Suprapubic skin (tissue), 4 donors: ENCODE data around the gene KLF6. TPM values are rescaled to one million over a fixed set of nuclear protein-coding genes. Genes with fewer than 3 reads are reported as not detected.

Experiments
- DNase-seq, 2 donors: peaks; one replicate each; pipeline ENCODE4 v3.0.0-alpha.2; 2019; ENCODE audit warnings: low spot score in 2 of 2
- H3K27ac ChIP-seq: fragments of 200-600 bp; sonication (generic); one replicate; pipeline ENCODE4 v1.5.1; 2019
- H3K27me3 ChIP-seq: fragments of 200-600 bp; sonication (generic); one replicate; pipeline ENCODE4 v1.5.1; 2019
- H3K36me3 ChIP-seq: fragments of 200-600 bp; sonication (generic); one replicate; pipeline ENCODE4 v1.5.1; 2019
- H3K4me1 ChIP-seq: fragments of 200-600 bp; sonication (generic); one replicate; pipeline ENCODE4 v1.5.1; 2019
- H3K4me3 ChIP-seq: fragments of 200-600 bp; sonication (generic); one replicate; pipeline ENCODE4 v1.5.1; 2019; ENCODE audit warnings: mild to moderate bottlenecking
- H3K9me3 ChIP-seq: fragments of 200-600 bp; sonication (generic); one replicate; pipeline ENCODE4 v1.5.1; 2019
- CTCF ChIP-seq, 2 donors: fragments of 200-600 bp in 1 of 2; fragments of 450-650 bp in 1 of 2; sonication (generic) in 1 of 2; IDR thresholded peaks; one replicate each; pipeline ENCODE4 v1.5.1; 2016 to 2019; ENCODE audit warnings: antibody characterized with exemption in 2 of 2, mild to moderate bottlenecking in 1 of 2, moderate library complexity in 1 of 2
- EP300 ChIP-seq: sonication (generic); formaldehyde crosslinking; IDR thresholded peaks from one replicate; pipeline ENCODE4 v1.6.1; 2017; ENCODE audit warnings: antibody characterized with exemption
- POLR2A ChIP-seq, 2 donors: fragments of 450-650 bp; IDR thresholded peaks; one replicate each; pipeline ENCODE4 v1.6.1; 2017; ENCODE audit warnings: antibody characterized with exemption in 2 of 2, mild to moderate bottlenecking in 2 of 2, moderate library complexity in 2 of 2
- POLR2AphosphoS5 ChIP-seq, 3 donors: sonication (generic); formaldehyde crosslinking; IDR thresholded peaks; one replicate each; pipeline ENCODE4 v1.6.1; 2017; ENCODE audit warnings: antibody characterized with exemption in 3 of 3
- WGBS: methylation state at CpG from one replicate; pipeline ENCODE4 v1.1.5; 2018; 5-methylcytosine and 5-hydroxymethylcytosine counted together
- total RNA-seq, 4 donors: library from RNA; depleted of rRNA; stranded (reverse); fragments of >200 nt; gene quantifications; one replicate each; pipeline ENCODE4 v1.1.0, GENCODE V29; 2016

The KLF6 gene
- total RNA-seq, 4 donors from 2014 or later = 242 to 484 (median 276) TPM

- TF ChIP-seq EP300 = no peak
- no peak for TF ChIP-seq POLR2A (IDR thresholded peaks at IDR 0.05)
- no peak for TF ChIP-seq CTCF (IDR thresholded peaks at IDR 0.05)
- TF ChIP-seq POLR2AphosphoS5 (IDR thresholded peaks at IDR 0.05) = no peak
- Histone ChIP-seq H3K4me1 (peaks cover 58% of the 10 kb centered on the region), H3K4me3 (no peak overlapping the region), H3K9me3 (no peaks in the 10 kb centered on the region), H3K36me3 (no peaks in the 10 kb centered on the region), H3K27me3 (no peaks in the 10 kb centered on the region), H3K27ac (no peak overlapping the region)
- WGBS = 83% methylated on average over 8 of the region's 8 CpGs
- DNase-seq = peak in 1 of 2 donors; percentile 11
Measured at GRCh38 chr10:3761021-3761686, 23.9 kb downstream of the KLF6 start.

GRCh38 chr10:3760083-3760482 is 24.9 kb downstream of the KLF6 start:
- WGBS = 92% methylated on average over 14 of the region's 14 CpGs
- H3K4me3 ChIP-seq = no peak overlapping the region
- TF ChIP-seq POLR2AphosphoS5 (IDR thresholded peaks at IDR 0.05) (no peak), POLR2A (IDR thresholded peaks at IDR 0.05) (no peak), CTCF (IDR thresholded peaks at IDR 0.05) (no peak), EP300 (no peak)
- H3K9me3 ChIP-seq = no peaks in the 10 kb centered on the region
- DNase-seq = peak in 1 of 2 donors; percentile 70
- no peaks in the 10 kb centered on the region for H3K27me3 ChIP-seq
- no peak overlapping the region for H3K27ac ChIP-seq
- H3K36me3 ChIP-seq = no peaks in the 10 kb centered on the region
- peaks cover 56% of the 10 kb centered on the region for H3K4me1 ChIP-seq

DNA sequence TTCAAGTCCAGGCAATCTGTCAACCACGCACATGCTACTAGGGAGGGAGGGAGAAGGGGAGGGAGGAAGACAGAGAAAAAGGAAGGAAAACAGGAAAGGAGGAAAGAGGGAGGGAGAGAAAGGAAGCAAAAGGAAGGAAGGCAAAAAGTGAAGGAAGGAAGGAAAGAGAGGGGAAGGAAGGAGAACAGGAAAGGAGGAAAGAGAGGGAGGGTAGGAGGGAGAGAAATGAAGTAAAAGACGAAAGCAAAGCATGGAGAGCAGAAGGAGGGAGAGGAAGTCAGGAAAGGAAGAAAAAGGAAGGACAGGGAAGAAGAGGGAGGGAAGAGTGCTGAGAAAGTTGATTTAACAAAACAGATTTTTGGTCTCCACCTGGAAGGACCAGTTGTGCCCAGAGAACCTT is 25.6 kb downstream of the KLF6 start:
- DNase-seq = no peak
- Histone ChIP-seq H3K4me1 (peaks cover 53% of the 10 kb centered on the region), H3K9me3 (no peaks in the 10 kb centered on the region), H3K4me3 (no peak overlapping the region), H3K27ac (no peak overlapping the region), H3K36me3 (no peaks in the 10 kb centered on the region), H3K27me3 (no peaks in the 10 kb centered on the region)
- WGBS = 85% methylated on average over 2 of the region's 2 CpGs
- TF ChIP-seq CTCF (IDR thresholded peaks at IDR 0.05) = no peak
- TF ChIP-seq POLR2AphosphoS5 (IDR thresholded peaks at IDR 0.05) = no peak
- TF ChIP-seq POLR2A (IDR thresholded peaks at IDR 0.05) = no peak
- no peak for TF ChIP-seq EP300

DNA sequence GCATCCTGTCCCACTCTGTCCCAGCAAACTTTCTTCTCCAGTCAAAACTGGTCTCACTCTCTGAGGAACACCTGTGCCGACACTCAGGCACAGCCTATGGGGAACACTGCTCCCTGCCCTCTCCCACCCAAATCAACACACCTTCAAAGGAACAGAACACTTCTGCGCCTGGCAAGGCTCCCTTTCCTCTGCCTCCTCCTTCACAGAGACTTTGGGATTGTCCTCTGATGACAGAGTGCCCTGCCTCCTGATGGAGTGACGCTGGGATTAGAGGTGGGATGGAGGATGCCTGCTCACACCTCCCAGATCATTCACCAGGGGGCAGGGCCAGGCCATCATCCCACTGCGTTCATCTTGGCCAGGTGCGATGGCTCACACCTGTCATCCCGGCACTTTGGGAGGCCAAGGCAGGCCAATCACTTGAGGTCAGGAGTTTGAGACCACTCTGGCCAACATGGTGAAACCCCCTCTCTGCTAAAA is 26.5 kb downstream of the KLF6 start:
- Histone ChIP-seq H3K4me3 (no peak overlapping the region), H3K27me3 (no peaks in the 10 kb centered on the region), H3K9me3 (no peaks in the 10 kb centered on the region), H3K27ac (peak overlapping the region; percentile 60), H3K36me3 (no peaks in the 10 kb centered on the region), H3K4me1 (peaks cover 44% of the 10 kb centered on the region)
- peak in 1 of 2 donors; percentile 34 for DNase-seq
- WGBS = 85% methylated on average over 6 of the region's 6 CpGs
- no peak for TF ChIP-seq POLR2A (IDR thresholded peaks at IDR 0.05)
- TF ChIP-seq POLR2AphosphoS5 (IDR thresholded peaks at IDR 0.05) = no peak
- TF ChIP-seq CTCF (IDR thresholded peaks at IDR 0.05) = no peak
- no peak for TF ChIP-seq EP300

DNA sequence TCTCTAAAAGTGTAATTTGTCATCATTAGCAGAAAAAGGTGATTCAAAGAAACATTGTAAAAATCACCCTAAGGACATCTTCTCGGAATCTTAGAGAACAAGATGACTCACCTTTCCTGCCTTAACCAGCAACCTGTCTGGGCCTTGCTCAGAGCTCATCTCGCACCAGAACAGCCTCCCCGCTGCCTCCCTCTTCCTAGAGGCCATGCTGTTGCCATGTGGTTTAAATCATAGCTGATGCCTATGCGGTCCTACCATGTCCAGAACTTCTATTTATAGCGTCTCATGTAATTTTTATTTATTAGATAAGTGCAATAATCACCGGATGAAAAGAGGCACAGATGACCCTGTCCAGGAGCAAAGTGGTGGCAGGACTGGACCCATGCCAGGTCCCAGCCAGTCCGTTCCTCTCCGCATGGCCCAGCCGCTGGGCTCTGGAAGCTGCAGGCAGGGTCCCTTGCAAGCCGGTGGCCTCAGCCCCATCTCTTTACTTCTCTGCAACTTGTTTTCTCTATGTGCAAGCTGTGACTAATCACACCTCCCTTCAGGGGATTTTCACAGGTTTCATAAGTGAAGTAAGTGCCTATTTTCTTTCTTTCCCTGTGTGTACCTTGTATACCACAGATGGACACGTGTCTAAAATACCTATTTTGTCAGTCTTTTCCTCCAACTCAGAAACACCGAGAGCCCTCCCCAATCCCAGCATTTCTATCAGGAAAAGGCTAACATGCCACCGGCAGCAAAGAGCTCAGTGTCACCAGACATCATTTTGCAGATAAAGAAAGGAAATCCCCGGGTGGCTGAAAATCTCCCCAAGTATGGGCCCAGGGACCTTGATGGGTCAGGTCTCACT is 27.1 kb downstream of the KLF6 start:
- peaks cover 40% of the 10 kb centered on the region for H3K4me1 ChIP-seq
- peak in 1 of 2 donors; percentile 56 for DNase-seq
- H3K27ac ChIP-seq = peak overlapping the region; percentile 60

More for the DNA sequence above, 27.1 kb downstream of the KLF6 start:
- H3K27me3 ChIP-seq = no peaks in the 10 kb centered on the region
- H3K36me3 ChIP-seq = no peaks in the 10 kb centered on the region
- no peak overlapping the region for H3K4me3 ChIP-seq
- WGBS = 57% methylated on average over 14 of the region's 14 CpGs
- H3K9me3 ChIP-seq = no peaks in the 10 kb centered on the region
- TF ChIP-seq POLR2A (IDR thresholded peaks at IDR 0.05) (no peak), EP300 (no peak), CTCF (IDR thresholded peaks at IDR 0.05) (no peak)
